ENCODE data around the gene SFMBT1. TPM values are rescaled to one million over a fixed set of nuclear protein-coding genes. Genes with fewer than 3 reads are reported as not detected.

SFMBT1 gene
- total RNA-seq, 2 experiments from 2014 or later = 32.2 to 32.8 TPM

DNA sequence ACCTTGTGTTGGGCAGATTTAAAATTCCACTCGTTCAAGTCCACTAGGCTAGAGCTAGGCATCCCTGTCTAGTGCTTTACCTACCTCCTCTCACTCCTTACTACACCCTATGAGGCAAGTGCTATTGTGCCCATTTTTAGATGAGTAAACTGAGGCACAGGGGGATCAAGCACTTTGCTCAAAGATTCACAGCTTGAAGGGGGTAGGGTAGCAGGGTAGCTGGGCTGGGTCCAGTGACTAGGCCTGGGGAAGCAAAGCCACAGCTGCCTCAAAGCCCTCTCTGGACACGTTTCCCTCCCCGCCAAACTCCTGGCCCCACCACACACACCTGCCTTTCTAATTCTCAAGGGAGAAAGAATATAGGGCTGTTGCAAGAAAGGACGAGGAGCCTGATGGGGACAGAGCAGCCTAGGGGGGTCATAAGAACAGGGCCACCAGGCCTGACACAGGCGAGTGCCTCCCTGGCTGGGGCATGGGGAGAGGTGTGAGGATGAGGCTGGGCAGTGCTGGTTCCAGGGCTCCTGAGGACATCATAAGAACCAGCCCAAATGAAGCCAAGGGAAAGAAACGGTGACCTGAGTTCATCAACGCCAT lies 34.8 kb upstream of the SFMBT1 start:
- H3K4me1 Mint-ChIP-seq = no peaks in the 10 kb centered on the region

GRCh38 chr3:53079791-53080555 lies 34.1 kb upstream of the SFMBT1 start:
- no peak for DNase-seq
- ChIA-PET POLR2A (no interaction called here), CTCF (interaction anchor here (0.7 to 1.2 kb wide), 4 partner anchors 9 to 148 kb away, joined by 3 to 4 read pairs (median 3); no protein-coding TSS in a partner anchor)

More for the DNA sequence above, 34.8 kb upstream of the SFMBT1 start:
- Mint-ChIP-seq H3K9me3 (no peaks in the 10 kb centered on the region), H3K36me3 (ENCODE audit: low read depth) (peaks cover 7% of the 10 kb centered on the region), H3K27ac (no peak overlapping the region), H3K27me3 (no peaks in the 10 kb centered on the region), H3K4me3 (no peak overlapping the region)
- ChIA-PET CTCF (interaction anchor here (1.2 kb wide), 3 partner anchors 13 to 149 kb away, joined by 3 to 4 read pairs (median 3); no protein-coding TSS in a partner anchor), POLR2A (no interaction called here)
- no peak for DNase-seq

GRCh38 chr3:53079147-53079546 lies 33.3 kb upstream of the SFMBT1 start:
- H3K9me3 Mint-ChIP-seq = no peaks in the 10 kb centered on the region
- H3K27ac Mint-ChIP-seq = no peak overlapping the region
- ChIA-PET POLR2A (no interaction called here), CTCF (interaction anchor here (0.7 to 1.2 kb wide), 4 partner anchors 10 to 148 kb away, joined by 3 read pairs; no protein-coding TSS in a partner anchor)
- no peak for DNase-seq
- H3K4me3 Mint-ChIP-seq = no peak overlapping the region
- H3K36me3 Mint-ChIP-seq (ENCODE audit: low read depth) = peaks cover 5% of the 10 kb centered on the region
- no peaks in the 10 kb centered on the region for H3K27me3 Mint-ChIP-seq
- peaks cover 5% of the 10 kb centered on the region for H3K4me1 Mint-ChIP-seq

More at GRCh38 chr3:53079791-53080555, 34.1 kb upstream of the SFMBT1 start:
- Mint-ChIP-seq H3K27me3 (no peaks in the 10 kb centered on the region), H3K36me3 (ENCODE audit: low read depth) (peaks cover 7% of the 10 kb centered on the region), H3K4me1 (no peaks in the 10 kb centered on the region), H3K4me3 (no peak overlapping the region), H3K9me3 (no peaks in the 10 kb centered on the region), H3K27ac (no peak overlapping the region)

GRCh38 chr3:53078656-53079055 lies 32.8 kb upstream of the SFMBT1 start:
- H3K4me1 Mint-ChIP-seq = peaks cover 6% of the 10 kb centered on the region
- H3K9me3 Mint-ChIP-seq = no peaks in the 10 kb centered on the region
- CTCF ChIA-PET = interaction anchor here (0.7 kb wide), 1 partner anchor 10 kb away, joined by 3 read pairs; no protein-coding TSS in a partner anchor
- peaks cover 1% of the 10 kb centered on the region for H3K36me3 Mint-ChIP-seq (ENCODE audit: low read depth)
- no peak overlapping the region for H3K27ac Mint-ChIP-seq
- DNase-seq = no peak
- H3K27me3 Mint-ChIP-seq = no peaks in the 10 kb centered on the region
- H3K4me3 Mint-ChIP-seq = no peak overlapping the region
- POLR2A ChIA-PET = no interaction called here

- H3K27me3 Mint-ChIP-seq = no peaks in the 10 kb centered on the region
- POLR2A ChIA-PET = no interaction called here
Measured at GRCh38 chr3:53077476-53078220, 31.8 kb upstream of the SFMBT1 start.

DNA sequence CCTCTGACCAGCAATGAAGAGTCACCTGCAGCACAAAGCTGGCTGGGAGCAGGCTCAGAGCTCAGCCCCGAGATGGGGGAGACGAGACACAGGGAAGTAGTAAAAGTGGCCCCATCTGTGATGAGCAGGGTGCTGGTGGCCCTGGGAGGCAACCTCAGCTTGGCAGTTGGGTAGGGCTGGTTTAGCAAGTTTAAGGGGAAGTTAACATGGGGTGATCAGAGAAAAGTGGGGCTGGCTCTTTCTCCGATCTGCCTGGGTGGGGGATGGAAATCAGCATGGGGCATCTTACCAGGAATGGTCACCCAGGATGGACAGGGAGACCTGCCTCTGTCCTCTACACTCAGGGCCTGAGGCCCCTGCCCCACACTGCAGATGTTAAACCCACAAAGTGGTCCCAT lies 29.9 kb upstream of the SFMBT1 start:
- POLR2A ChIA-PET = no interaction called here
- H3K36me3 Mint-ChIP-seq (ENCODE audit: low read depth) = no peaks in the 10 kb centered on the region
- no peak for DNase-seq
- no peaks in the 10 kb centered on the region for H3K27me3 Mint-ChIP-seq
- CTCF ChIA-PET = no interaction called here
- peaks cover 24% of the 10 kb centered on the region for H3K4me1 Mint-ChIP-seq
- H3K4me3 Mint-ChIP-seq = no peak overlapping the region
- no peaks in the 10 kb centered on the region for H3K9me3 Mint-ChIP-seq
- H3K27ac Mint-ChIP-seq = no peak overlapping the region

More at GRCh38 chr3:53077476-53078220, 31.8 kb upstream of the SFMBT1 start:
- H3K9me3 Mint-ChIP-seq = no peaks in the 10 kb centered on the region
- DNase-seq = no peak
- CTCF ChIA-PET = no interaction called here
- no peak overlapping the region for H3K27ac Mint-ChIP-seq
- no peaks in the 10 kb centered on the region for H3K36me3 Mint-ChIP-seq (ENCODE audit: low read depth)
- no peak overlapping the region for H3K4me3 Mint-ChIP-seq
- H3K4me1 Mint-ChIP-seq = peaks cover 16% of the 10 kb centered on the region

DNA sequence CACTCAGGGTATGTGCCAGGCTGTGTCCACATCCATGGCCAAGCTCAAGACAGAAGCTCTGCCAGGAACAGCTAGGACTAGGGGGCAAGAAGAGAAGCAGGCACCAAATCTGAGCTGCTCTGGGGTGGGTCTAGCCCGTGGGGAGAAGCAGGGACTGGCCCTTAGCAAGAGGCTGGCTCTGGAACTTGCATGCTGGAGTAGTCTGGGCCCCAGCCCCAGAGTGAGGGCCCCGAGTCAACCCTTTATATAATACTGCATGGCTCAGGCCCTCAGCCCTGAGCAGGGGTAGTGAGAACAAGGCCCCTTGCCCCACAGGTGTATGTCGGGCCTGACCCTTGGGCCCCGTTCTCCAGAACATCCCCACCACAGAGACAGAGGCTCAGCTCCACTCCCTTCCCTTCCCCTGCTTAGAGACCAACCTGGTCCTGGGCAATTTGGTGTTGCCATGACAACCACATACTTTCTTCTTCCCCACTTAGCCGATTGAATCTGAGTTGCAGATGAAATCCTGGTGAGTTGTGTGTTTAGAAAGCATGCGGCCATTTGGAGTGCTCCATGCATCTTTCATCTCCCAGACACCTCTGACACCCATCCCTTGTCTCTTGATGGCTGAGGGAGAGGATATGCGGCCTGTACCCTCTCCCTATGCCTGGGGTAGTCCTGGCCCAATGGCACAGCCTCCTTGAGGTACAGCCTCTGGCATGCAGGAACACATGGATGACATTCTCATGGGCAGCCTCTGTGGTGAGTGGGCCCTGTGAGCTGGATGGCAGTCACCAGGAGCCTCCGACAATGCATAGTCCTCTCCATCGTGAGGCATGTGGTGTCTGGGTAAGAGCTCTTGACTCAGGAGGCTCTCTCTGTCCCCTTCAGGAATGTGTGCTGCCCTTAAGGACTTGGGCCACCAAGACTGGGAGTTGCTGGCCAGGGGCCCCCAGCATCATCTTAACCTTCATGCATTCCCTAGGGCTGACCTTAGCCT lies 29.2 kb upstream of the SFMBT1 start:
- CTCF ChIA-PET = interaction anchor here (1.3 kb wide), 1 partner anchor 16 kb away, joined by 3 read pairs; no protein-coding TSS in a partner anchor
- POLR2A ChIA-PET = no interaction called here
- DNase-seq = no peak
- Mint-ChIP-seq H3K27ac (peak overlapping the region; percentile 64), H3K27me3 (no peaks in the 10 kb centered on the region), H3K4me3 (no peak overlapping the region), H3K9me3 (no peaks in the 10 kb centered on the region), H3K36me3 (ENCODE audit: low read depth) (no peaks in the 10 kb centered on the region), H3K4me1 (peaks cover 24% of the 10 kb centered on the region)

- CTCF ChIA-PET = interaction anchor here (1.3 kb wide), 1 partner anchor 17 kb away, joined by 3 read pairs; no protein-coding TSS in a partner anchor
- no peaks in the 10 kb centered on the region for H3K27me3 Mint-ChIP-seq
- H3K36me3 Mint-ChIP-seq (ENCODE audit: low read depth) = no peaks in the 10 kb centered on the region
- H3K4me1 Mint-ChIP-seq = peaks cover 24% of the 10 kb centered on the region
- POLR2A ChIA-PET = no interaction called here
- no peak overlapping the region for H3K4me3 Mint-ChIP-seq
- no peak for DNase-seq
- no peaks in the 10 kb centered on the region for H3K9me3 Mint-ChIP-seq
- peak overlapping the region; percentile 64 for H3K27ac Mint-ChIP-seq
Measured at GRCh38 chr3:53074366-53074696, 28.5 kb upstream of the SFMBT1 start.

DNA sequence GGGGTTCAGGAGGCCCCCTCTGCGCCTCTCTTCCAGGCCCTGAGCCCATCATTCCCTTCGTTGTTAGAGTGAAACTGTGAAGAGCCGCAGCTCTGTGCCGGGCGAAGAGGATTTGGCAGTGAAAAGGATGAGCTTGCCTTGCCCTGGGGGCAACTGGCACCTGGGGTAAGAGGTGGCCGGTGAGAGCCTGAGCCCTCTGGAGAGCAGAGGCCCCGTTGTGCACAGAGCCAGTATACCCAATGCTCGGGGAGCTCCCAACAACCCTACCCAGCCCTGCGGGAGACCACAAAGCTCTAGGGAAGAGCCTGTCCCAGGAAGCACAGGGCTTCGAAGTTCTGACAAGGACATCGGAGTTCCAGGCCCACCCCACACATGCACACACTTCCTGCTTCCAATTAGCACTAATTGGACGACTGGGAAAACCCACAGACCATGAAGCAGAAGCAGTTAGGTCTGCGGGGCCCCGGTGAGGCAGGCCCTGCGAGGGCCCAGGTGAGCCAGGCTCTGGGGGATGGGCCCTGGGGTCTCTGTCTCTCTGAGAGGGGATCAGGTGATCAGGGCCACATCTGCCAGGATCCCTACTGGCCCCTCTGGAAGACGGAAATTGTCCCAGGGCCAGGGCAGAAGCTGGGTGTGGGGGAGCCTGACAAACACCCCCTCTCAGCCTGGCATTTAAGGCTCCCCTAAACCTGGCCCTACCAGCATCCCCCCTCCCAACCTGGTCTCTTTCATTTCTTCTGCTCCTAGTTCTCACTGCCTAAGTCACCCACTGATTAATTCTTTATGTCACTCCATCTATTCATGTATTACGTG lies 27.9 kb upstream of the SFMBT1 start:
- Mint-ChIP-seq H3K27me3 (no peaks in the 10 kb centered on the region), H3K4me3 (peak overlapping the region; percentile 84), H3K27ac (peak overlapping the region; percentile 97), H3K36me3 (ENCODE audit: low read depth) (no peaks in the 10 kb centered on the region), H3K9me3 (no peaks in the 10 kb centered on the region), H3K4me1 (peaks cover 24% of the 10 kb centered on the region)
- ChIA-PET POLR2A (no interaction called here), CTCF (interaction anchor here (1.3 to 1.9 kb wide), 2 partner anchors 17 to 37 kb away, joined by 3 to 5 read pairs; no protein-coding TSS in a partner anchor)
- DNase-seq = no peak

GRCh38 chr3:53072653-53073552 lies 27.0 kb upstream of the SFMBT1 start:
- peak; percentile 92 for DNase-seq
- Mint-ChIP-seq H3K27ac (peak overlapping the region; percentile 97), H3K4me1 (peaks cover 24% of the 10 kb centered on the region), H3K9me3 (no peaks in the 10 kb centered on the region), H3K4me3 (peak overlapping the region; percentile 84), H3K36me3 (ENCODE audit: low read depth) (no peaks in the 10 kb centered on the region), H3K27me3 (no peaks in the 10 kb centered on the region)
- ChIA-PET CTCF (interaction anchor here (0.8 to 2.6 kb wide), 3 partner anchors 14 to 222 kb away, joined by 3 to 7 read pairs (median 5); no protein-coding TSS in a partner anchor), POLR2A (no interaction called here)

Data from activated CD4-positive, alpha-beta T cell treated with anti-CD3 and anti-CD28 coated beads, Interleukin-2, amount 10 ng/mL, durations not matched to agents 7 days and 5 days (primary cell).